ENCODE data around the gene RUFY3.
"Not testable (repeated sequence)": the region's sequence is repeated elsewhere in the genome, so short reads cannot be mapped to it uniquely, and the experiment has no call there.

RUFY3 gene

DNA sequence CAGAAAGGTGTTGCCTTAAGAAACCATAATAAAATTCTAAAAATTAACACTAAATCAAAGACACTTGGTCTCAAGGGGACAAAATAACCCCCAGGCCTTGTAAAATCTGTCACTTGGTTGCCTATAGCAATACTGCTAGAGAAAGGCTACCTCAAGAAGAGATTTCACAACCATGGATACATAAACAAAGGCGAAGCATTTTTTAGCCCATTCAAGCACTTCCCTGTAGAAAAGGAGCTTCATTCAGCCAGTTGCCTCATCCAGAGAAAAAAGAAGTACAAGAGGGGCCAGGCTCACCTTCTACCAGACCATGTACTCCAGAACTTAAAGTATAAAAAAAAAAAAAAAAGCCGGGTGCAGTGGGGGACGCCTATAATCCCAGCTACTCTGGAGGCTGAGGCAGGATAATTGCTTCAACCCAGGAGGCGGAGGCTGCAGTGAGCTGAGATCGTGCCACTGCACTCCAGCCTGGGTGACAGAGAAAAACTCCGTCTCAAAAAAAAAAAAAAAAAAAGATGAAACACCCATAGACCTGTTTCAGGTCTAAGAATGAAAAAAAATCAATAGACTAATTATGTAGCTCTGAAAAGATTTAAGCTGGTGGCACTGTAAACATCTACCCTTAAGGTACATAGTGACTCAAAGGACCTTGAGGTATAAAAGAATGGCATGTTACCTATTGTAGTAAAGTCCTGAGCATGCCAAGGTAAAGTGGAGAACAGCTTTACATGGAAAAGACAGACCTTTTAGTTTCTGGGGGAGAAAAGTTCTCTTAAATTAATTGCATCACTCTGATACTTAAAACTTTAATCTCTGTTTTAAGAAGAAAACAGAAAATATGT, 18.0 kb downstream of the RUFY3 start:
- DNase-seq = no peak

DNA sequence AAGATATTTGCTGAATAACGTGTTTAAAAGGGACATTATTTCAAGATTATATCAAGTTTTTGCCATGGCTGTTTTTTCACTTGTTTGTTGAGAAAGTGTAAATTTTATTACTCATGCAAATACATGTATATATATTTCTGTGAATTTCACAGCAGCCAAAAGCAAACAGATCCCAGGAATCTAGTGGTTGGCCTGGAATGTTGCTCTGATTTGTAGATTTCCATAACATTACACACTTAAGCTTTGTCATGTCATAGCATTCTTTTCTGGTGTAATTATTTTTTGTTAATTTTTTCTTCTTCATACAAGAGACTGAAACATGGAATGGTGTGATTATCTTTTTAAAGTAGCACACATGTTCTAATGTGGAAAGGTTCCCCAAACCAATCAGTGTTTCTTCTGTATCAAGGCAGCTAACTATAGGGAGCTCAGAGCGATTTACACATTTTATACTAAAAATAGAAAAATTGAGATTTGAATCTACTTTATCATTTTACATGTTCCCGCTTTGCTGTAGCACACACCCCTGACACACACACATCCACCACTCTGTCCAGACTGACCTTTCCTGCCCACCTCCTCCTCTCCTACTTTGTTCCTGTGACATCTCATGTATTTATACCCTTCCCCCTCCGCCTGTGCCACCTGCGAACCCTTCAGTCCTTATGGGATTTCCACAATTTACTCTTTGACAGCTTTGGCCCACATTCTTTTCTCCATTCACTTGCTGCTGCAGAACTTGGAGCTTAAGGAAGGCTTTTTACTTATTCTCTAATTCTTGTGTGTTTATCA, 20.3 kb downstream of the RUFY3 start:
- no peak for DNase-seq

DNA sequence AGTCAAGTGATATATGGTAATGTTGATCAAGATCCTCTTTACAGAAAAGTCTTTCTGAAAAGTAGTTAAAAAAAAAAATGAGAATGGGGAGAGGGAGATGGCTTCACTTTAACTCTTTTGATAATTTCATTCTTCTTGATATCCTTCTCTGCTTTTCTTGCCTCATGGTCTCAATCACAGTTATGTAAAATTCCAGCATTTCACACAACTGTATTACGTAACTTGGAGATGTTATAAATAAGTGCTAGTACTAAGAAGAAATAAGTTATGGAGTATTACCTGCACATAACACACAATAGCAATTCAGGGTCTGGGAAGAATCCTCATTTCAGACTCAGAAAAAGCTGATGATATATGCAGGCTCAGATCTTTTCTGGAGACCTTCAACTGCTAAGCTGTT, 22.0 kb downstream of the RUFY3 start:
- no peak for DNase-seq

DNA sequence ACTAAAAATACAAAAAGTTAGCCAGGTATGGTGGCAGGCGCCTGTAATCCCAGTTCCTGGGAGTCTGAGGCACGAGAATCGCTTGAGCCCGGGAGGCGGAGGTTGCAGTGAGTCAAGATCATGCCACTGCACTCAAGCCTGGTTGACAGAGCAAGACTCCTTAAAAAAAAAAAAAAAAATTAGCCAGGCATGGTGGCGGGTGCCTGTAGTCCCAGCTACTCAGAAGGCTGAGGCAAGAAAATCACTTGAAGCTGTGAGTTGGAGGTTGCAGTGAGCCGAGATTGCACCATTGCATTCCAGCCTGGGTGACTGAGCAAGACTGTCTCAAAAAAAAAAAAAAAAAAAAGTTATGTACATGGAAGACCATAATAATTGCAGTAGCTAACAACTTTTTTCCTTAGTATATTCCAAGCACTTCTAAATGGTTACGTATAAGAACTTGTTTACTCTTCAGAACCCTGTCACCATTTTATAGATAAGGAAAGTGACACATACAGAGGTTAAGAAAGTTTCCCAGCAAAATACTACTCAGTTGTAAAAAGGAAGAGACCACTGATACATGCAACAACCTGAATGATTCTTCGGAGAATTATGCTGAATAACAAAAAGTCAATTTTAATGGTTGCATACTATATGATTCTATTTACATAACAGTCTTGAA, 24.5 kb downstream of the RUFY3 start:
- no peak for DNase-seq

DNA sequence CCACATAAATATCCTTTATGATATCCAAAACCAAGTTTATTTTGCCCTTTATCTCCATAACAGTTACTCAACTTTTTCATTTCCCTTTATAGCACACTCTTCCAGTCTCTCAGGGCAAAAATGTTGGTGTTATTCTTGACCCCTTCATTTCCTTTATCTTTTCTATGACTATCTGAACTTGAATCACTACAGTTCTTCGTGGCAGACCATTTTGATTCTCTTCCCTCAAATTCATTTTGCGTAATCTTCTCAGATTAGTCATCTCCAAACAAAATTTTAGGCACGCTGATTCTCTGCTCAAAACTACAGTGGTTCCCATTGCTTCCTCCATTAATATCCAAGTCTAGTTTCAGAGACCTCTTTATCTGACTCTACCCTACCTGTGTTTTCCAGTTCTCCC, 26.1 kb downstream of the RUFY3 start:
- no peak for DNase-seq

DNA sequence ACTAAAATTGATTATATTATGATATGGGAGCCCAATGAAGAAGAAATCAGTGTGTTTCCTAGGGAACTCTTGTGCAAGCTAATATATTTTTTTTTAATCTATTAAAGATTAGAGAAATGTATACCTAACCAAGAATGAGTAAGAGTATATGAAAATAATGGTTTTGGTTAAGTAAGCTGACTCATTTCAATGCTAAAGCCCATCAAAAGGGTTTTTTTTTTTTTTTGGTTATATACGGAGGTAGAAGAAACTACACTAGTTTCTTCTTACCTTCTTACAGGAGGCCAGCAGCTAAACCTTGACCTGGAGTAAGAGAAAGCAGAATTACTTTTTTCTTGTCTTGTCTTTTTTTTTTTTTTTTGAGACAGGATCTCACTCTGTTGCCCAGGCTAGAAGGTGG, 27.5 kb downstream of the RUFY3 start:
- no peak for DNase-seq

DNA sequence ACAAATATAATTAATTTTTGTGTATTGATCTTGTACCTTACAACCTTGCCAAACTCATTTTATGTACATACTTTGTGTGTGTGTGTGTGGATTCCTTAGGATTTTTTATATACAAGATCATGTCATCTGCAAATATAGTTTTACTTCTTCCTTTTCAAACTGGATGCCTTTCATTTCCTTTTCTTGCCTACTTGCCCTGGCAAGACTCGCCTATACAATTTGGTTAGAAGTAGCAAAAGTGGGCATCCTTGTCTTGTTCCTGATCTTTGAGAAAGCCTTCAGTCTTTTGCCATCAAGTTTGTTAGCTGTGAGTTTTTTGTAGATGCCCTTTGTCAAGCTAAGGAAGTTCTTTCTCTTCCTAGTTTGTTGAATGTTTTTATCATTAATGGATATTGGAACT, 30.5 kb downstream of the RUFY3 start:
- no peak for DNase-seq

DNA sequence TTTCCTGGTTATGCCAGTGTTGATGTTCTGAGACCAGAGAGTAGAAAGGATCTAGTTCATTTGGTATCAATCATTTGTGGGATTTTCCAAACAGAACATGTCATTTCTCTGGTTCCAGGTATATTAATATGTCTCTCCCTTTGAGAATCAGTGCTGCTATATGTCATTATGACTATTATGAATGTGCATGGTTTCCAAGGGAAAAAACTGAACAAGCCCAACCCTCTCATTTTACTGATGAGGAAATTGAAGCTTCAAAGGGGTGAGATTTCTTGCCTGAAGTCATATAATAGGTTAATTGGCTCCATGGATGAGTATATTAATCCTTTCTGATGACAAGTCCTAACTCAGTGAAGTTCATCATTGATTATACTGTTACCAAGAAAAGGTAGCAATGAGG, 31.9 kb downstream of the RUFY3 start:
- no peak for DNase-seq

DNA sequence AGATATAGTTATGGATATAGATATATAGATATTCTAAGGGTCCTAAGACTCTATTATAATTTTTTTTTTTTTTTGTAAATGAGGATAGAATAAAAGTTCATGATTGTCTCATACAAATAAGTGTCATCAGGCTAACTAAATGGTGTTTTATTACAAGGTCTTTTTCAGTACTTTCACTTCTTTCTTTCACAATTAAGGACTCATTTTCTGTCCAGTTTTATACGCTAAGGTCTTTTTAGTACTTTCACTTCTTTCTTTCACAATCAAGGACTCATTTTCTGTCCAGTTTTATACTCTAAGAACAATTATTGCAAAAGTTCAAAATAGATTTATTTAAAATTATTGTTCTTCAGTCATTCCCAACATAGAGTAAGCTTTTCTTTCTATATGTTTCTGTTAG, 32.7 kb downstream of the RUFY3 start:
- DNase-seq = no peak

DNA sequence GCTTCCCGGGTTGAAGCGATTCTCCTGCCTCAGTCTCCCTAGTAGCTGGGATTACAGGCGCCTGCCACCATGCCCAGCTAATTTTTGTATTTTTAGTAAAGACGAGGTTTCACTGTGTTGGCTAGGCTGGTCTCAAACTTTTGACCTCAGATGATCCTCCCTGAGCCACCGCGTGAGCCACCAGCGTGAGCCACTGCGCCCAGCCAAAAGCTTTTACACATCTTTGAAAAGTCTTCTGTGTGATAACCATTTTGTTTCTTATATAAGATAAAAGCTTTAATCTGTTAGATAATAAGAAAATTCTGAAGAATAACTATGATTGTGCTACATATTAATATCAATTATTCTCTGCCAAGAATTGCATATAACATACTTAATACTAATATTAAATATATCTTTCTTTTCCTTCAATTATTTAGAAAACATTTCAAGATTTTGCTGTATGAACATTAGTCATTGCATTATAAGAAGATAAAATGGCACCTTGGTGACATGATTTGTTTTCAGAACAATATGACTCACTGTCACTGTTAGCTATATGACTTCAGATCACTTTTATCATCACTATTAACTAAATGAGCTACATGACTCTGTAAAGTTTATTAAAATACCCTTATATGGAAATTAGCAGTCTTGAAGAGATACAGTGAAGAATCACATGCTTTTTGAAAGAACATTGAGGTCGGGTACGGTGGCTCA, 33.4 kb downstream of the RUFY3 start:
- DNase-seq = no peak

DNA sequence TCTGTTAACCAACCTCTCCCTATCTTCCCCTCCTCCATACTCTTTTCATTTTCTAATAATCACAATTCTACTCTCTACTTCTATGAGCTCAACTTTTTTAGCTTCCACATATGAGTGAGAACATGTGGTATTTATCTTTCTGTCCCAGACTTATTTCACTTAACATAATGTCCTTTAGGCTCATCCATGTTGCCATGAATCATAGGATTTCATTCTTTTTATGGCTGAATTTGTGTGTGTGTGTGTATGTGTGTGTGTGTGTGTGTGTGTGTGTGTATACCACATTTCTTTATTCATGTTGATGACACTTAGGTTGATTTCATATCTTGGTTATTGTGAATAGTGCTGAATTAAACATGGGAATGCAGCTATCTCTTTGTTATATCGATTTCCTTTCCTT, 37.4 kb downstream of the RUFY3 start:
- DNase-seq = no peak

DNA sequence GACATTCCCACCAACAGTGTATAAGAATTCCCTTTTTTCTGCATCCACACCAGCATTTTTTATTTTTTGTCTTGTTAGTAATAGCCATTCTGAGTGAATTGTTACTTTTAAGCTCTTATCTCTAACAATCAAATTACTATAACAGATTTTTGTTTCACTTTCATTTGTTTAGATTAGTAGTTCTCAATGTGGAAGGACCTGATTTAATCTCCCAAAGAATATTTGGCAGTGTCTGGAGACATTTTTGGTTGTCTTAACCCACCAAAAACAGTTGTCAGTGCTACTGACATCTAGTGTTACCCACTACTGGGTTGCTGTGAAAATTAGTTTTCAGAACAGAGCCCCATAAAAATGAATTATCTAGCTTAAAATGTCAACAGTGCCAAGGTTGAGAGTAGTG, 37.9 kb downstream of the RUFY3 start:
- no peak for DNase-seq

DNA sequence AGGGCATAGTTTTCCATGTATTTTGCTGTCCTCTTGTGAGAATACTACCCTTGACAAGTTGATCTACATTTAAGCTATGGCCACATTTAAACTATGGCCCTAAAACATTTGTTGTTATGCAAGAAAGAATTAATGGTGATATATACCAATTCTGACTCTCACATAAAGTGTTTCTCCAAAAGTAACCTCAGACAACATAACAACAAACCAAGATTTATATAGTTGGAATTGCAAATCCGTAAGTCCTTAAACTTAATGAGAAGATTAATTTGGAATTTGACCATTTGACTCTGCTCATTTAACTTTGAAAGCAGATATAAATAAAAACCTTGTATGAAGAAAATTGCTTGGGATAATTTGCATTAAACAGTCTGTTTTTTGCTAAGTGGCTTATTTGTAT, 38.9 kb downstream of the RUFY3 start:
- no peak for DNase-seq

DNA sequence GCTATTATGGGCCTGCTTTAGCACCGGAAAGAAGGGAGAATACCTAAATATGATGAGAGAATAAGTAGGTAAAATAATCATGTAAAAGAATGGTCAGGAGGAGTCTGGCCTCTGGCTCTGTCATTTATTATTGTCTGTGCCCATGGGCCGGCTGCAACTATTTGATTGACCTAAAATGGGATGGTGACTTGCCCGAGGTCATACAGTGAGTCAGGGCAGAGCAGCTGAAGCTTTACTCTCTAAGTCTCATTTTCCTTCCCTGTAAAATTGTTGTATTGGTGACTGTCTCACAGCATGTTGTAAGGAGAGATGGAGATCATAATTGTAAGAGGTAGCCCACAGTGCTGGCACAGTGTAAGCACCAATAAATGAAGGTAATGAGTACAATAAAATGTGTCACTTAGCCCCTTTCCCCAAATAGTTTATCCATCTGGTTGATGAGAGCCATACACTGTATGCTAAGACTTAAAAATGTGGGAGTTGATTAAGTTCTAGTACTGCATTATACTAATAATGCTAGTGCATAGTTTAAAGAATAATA, 39.6 kb downstream of the RUFY3 start:
- no peak for DNase-seq

DNA sequence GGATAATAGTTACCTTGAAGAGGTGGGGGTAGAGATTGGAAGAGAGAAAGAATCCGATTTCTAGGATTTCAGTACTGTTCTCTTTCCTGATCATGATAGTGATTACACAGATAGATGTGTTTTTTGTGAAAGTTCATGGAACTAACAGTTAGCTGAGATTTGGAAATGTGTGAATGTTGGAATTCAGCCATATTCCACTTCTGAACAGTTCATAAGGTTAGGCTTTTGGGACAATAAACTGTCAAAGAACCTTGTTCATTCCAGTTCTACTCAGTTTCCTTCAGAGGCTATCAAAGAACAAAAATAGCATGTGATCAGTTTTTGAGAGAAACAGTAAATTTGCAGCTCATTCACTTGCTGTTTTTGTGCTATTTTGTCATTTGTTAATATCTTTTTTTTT, 43.6 kb downstream of the RUFY3 start:
- DNase-seq = no peak

DNA sequence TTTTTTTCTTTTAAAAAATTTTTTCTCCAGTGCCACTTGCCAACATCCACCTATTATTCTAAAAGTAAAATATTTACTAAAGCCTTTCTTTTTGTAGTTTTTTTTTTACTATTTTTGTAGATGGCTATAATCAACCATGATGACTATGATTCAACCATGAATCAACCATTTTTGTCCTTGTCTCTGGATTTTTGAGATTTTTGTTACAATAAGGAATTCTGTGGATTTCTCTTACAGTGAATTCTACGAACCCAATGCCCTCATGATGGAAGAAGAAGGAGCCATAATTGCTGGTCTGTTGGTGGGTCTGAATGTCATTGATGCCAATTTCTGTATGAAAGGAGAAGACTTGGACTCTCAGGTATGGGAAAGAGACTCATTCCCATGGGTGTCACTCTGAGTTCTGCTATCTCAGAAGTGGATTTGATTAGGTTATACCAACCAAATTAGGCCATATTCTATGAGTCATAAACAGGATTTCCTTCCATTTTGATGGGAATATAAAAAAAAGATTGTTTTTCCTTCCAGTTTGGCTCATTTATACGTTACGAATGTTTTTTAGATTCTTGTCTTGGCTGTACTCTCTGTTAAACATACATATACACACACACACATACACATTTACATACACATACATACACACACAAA, 46.7 kb downstream of the RUFY3 start:
- no peak for DNase-seq

DNA sequence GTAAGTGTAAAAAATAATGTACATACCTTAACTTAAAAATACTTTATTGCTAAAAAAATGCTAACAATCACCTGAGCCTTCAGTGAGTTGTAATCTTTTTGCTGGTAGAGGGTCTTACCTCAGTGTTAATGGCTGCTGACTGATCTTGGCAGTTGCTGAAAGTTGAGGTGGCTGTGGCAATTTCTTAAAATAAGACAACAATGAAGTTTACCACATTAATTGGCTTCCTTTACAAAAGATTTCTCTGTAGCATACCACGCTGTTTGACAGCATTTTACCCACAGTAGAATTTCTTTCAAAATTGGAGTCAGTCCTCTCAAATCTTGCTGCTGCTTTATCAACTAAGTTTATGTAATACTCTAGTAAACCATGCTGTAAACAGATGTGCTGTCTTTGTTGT, 47.6 kb downstream of the RUFY3 start:
- not testable (repeated sequence) for DNase-seq

DNA sequence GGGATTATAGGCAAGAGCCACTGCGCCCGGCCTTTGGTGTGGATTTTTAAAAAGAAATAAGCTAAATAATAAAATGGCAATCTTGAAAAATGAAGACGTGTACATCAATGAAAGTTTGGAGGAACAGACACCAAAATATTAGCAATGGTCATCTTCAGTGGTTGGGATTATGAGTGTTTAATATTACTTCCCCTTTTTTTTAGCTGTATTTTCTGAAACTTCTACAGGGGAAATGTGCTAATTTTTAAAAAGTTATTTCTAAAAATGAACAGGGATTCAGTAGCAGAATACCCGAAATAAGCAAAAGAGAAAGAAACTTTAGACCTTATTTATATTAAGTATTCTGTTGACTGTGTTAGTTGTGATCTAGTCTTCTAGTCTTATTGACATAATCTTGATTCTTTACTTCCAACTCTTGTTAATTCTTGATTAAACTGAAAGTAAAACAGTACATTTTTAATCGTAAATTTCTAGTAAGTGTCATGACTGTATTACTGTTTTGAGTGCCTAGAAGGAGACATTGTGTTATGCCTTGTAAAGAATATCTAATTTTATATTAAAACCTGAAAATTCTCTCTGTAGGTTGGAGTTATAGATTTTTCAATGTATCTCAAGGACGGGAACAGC, 51.3 kb downstream of the RUFY3 start:
- DNase-seq = no peak

DNA sequence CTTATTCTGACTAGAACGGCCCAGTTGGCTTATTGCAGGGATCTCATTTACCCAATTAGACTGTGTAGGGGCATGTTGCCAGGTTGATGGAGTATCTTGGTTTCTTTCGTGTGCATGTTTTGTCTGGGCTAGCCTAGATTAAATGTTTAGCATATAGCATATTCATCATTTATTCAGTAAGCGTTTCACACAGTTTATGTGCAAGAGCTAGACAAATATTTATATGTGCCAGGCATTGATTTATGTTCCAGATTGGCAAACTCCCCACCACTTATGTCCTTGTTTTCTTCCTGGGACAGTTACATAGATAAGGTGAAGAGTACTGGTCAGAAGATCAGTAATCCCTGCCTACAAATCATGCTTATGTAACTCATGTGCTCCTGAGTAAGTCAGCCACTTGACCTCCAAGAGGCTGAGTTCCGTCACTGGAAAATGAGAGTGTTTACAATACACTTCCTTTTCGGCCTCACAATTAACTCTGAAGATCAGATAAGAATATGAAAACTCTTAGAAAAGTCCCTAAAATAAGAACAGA, 57.2 kb downstream of the RUFY3 start:
- no peak for DNase-seq

DNA sequence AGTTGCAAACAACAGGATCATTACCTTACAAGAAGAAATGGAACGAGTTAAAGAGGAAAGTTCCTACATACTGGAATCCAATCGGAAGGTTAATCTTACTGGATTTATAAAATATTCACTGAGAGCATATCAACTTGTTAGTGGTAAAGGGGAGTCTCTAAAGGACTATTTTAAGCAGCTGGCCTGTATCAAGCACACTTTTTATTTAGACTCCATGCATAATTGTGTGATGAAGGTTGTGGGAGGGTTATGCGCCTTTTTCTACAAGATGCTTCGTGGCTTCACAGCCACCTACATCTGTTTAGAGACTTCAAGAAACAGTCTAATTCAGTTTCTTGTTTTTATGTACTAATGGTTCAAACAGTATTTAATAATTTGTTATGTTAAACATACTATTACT, 61.3 kb downstream of the RUFY3 start:
- no peak for DNase-seq

DNA sequence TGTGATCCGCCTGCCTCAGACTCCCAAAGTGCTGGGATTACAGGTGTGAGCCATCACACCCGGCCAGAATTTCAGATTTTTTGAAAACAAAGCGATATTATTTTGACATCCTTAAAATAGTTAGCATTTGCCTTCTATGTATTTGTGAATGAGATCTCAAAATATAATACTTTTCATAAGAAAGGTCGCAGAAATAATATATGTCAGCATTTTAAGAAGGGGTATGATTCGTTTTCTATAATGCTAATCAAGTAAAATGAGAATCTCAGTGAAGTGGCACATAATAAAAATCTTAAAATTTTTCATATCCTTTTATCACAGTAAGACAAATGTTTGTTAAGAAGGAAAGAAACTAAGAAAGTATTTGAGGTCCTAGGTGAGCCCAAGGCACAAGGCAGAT, 65.7 kb downstream of the RUFY3 start:
- no peak for DNase-seq

DNA sequence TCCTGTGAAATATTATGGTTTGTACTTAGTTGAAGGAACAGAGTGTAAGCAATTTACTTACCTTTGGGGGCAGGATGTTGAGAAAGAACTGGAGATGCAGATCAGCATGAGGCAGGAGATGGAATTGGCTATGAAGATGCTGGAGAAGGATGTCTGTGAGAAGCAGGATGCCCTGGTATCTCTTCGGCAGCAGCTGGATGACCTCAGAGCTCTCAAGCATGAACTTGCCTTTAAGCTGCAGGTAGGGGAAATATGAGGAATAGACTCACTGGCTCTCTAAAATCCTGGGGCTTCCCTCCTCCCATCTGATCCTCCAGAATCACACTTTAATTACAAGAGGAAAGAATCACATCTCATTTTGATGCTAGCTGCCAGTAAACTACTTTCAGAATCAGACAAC, 67.0 kb downstream of the RUFY3 start:
- no peak for DNase-seq

Data from NCI-H1436 (cell line).